ENCODE measurements around the gene LTO1. TPM values are rescaled to one million over a fixed set of nuclear protein-coding genes. Genes with fewer than 3 reads are reported as not detected.

The LTO1 gene
- total and polyA plus RNA-seq, 10 of the 15 experiments (the other 5 are each of a cell fraction or from before 2014, with no cell fraction given): 2.6 to 27.5 (median 14.4) TPM

- no TSS peak for BruUV-seq (replicated peaks)
- DNase-seq (ENCODE audit: low read depth, low spot score) (no peak), FAIRE-seq (no peak), ATAC-seq (no peak)
- TF ChIP-seq NRF1 (conservative IDR thresholded peaks at IDR 0.05; ENCODE audit: low read depth, low read length): no peak
- TF ChIP-seq SMAD5 (IDR thresholded peaks at IDR 0.05; ENCODE audit: low read depth): no peak
- TF ChIP-seq WRNIP1 (IDR thresholded peaks at IDR 0.05; ENCODE audit: borderline replicate concordance, low read depth, low read length): no peak
- no peak for TF ChIP-seq ZSCAN29 (IDR thresholded peaks at IDR 0.05)
- H3K27ac ChIP-seq (ENCODE audit: control insufficient read depth, insufficient read depth): no peak overlapping the region
- peaks cover 16% of the 10 kb centered on the region for H3K79me2 ChIP-seq (ENCODE audit: control insufficient read depth, insufficient read depth, low read length)
- ChIA-PET POLR2A (no interaction called here), RAD21 (ENCODE audit: unreplicated experiment) (no interaction called here), SMC1A (ENCODE audit: uncharacterized antibody, unreplicated experiment) (no interaction called here), CTCF (interaction anchor here (0.6 to 2.4 kb wide), 2 partner anchors 8 to 35 kb away, joined by 3 to 15 read pairs; no protein-coding TSS in a partner anchor)
- H3K9ac ChIP-seq (ENCODE audit: control insufficient read depth, insufficient read depth, low read length): no peak overlapping the region
- H3K27me3 ChIP-seq (replicated peaks in 1 of 2; ENCODE audit: control insufficient read depth in 2 of 2, insufficient read depth in 2 of 2, low read length in 1 of 2): no peaks in the 10 kb centered on the region
- WGBS (ENCODE audit: insufficient coverage, insufficient replicate concordance, low lambda C conversion rate, missing lambda C conversion rate): 19% methylated on average over 2 of the region's 2 CpGs
- intact Hi-C loops (cut with micrococcal nuclease; ENCODE audit: unreplicated experiment): no loop called here
- in situ Hi-C loops (cut with MboI): no loop called here
- H2AFZ ChIP-seq (ENCODE audit: control insufficient read depth, low read depth, low read length): no peak overlapping the region
- no peaks in the 10 kb centered on the region; the same call in 1 of the 2 replicates for H3K4me1 ChIP-seq (ENCODE audit: control insufficient read depth, insufficient read depth, low read length)
- H4K20me1 ChIP-seq (ENCODE audit: control insufficient read depth, insufficient read depth): no peaks in the 10 kb centered on the region
- H3K36me3 ChIP-seq (ENCODE audit: control insufficient read depth in 2 of 2, insufficient read depth in 2 of 2, low read length in 1 of 2): no peaks in the 10 kb centered on the region
- no peaks in the 10 kb centered on the region for H3K9me3 ChIP-seq (replicated peaks; ENCODE audit: control insufficient read depth, insufficient read depth, low read length)
- H3K4me2 ChIP-seq (ENCODE audit: control insufficient read depth, insufficient read depth): no peak overlapping the region
- H3K4me3 ChIP-seq: no peak overlapping the region
Observed at GRCh38 chr11:69677749-69678148, 2.6 kb upstream of the LTO1 start.

GRCh38 chr11:69674267-69674885 lies 777 bp downstream of the LTO1 start:
- ChIA-PET RAD21 (ENCODE audit: unreplicated experiment) (no interaction called here), SMC1A (ENCODE audit: uncharacterized antibody, unreplicated experiment) (no interaction called here), CTCF (interaction anchor here (0.6 to 1.7 kb wide), 3 partner anchors 10 to 1210 kb away, joined by 3 to 9 read pairs (median 4); no protein-coding TSS in a partner anchor), POLR2A (no interaction called here)
- peak overlapping the region; percentile 86 for H3K4me3 ChIP-seq
- no peaks in the 10 kb centered on the region; the same call in 1 of the 2 replicates for H3K4me1 ChIP-seq (ENCODE audit: control insufficient read depth, insufficient read depth, low read length)
- H3K79me2 ChIP-seq (ENCODE audit: control insufficient read depth, insufficient read depth, low read length): peaks cover 16% of the 10 kb centered on the region
- no peak for FAIRE-seq
- no peaks in the 10 kb centered on the region for H3K27me3 ChIP-seq (replicated peaks in 1 of 2; ENCODE audit: control insufficient read depth in 2 of 2, insufficient read depth in 2 of 2, low read length in 1 of 2)
- in situ Hi-C loops (cut with MboI): no loop called here
- H3K9ac ChIP-seq (ENCODE audit: control insufficient read depth, insufficient read depth, low read length): peak overlapping the region; percentile 95
- H3K27ac ChIP-seq (ENCODE audit: control insufficient read depth, insufficient read depth): peak overlapping the region; percentile 74
- no peaks in the 10 kb centered on the region for H3K9me3 ChIP-seq (replicated peaks; ENCODE audit: control insufficient read depth, insufficient read depth, low read length)
- no peak for DNase-seq (ENCODE audit: low read depth, low spot score)
- H4K20me1 ChIP-seq (ENCODE audit: control insufficient read depth, insufficient read depth): no peaks in the 10 kb centered on the region
- peak overlapping the region; percentile 73 for H3K4me2 ChIP-seq (ENCODE audit: control insufficient read depth, insufficient read depth)
- TSS peak; percentile 58 for BruUV-seq (replicated peaks)
- ATAC-seq: peak; percentile 10
- H3K36me3 ChIP-seq (ENCODE audit: control insufficient read depth in 2 of 2, insufficient read depth in 2 of 2, low read length in 1 of 2): peaks cover 4 to 6% of the 10 kb centered on the region in 2 experiments; a peak in 3 of 4 replicates
- WGBS (ENCODE audit: insufficient coverage, insufficient replicate concordance, low lambda C conversion rate, missing lambda C conversion rate): 11% methylated on average over 18 of the region's 18 CpGs
- H2AFZ ChIP-seq (ENCODE audit: control insufficient read depth, low read depth, low read length): peak overlapping the region; percentile 15
- intact Hi-C loops (cut with micrococcal nuclease; ENCODE audit: unreplicated experiment): loop anchor here (5.0 kb wide), 1 partner anchor 572 kb away; no protein-coding TSS in a partner anchor
- TF ChIP-seq GABPA (IDR thresholded peaks at IDR 0.05; ENCODE audit: low read depth) (no peak), SMC3 (IDR thresholded peaks at IDR 0.05; ENCODE audit: borderline replicate concordance, low read length) (no peak), RB1 (IDR thresholded peaks at IDR 0.05; ENCODE audit: borderline replicate concordance) (no peak), TBL1XR1 (IDR thresholded peaks at IDR 0.05; ENCODE audit: low read depth, low read length) (no peak), CHD1 (IDR thresholded peaks at IDR 0.05; ENCODE audit: low read depth, low read length) (no peak), MYC (IDR thresholded peaks at IDR 0.05; ENCODE audit: insufficient read depth, insufficient read length, insufficient replicate concordance, low read length, severe bottlenecking) (no peak), TCF3 (IDR thresholded peaks at IDR 0.05; ENCODE audit: borderline replicate concordance, insufficient read depth, low read depth, low read length) (no peak), MLLT1 (IDR thresholded peaks at IDR 0.05) (no peak), POLR2A (IDR thresholded peaks at IDR 0.05; ENCODE audit: low read depth, low read length) (no peak), IRF5 (IDR thresholded peaks at IDR 0.05; ENCODE audit: borderline replicate concordance) (no peak), SIX5 (IDR thresholded peaks at IDR 0.05; ENCODE audit: low read depth, low read length, severe bottlenecking) (no peak)
